Common myeloid progenitor, CD34-positive (primary cell): ENCODE data around the gene EIF4E2.

Experiments
- CTCF ChIA-PET: fragments of 350-600 bp; sonication (Branson Sonifier 250); formaldehyde crosslinking; loops from one replicate; lab custom pipeline; 2021; ENCODE audit warnings: antibody characterized with exemption; lab: Charles Lee
- POLR2A ChIA-PET: fragments of 350-600 bp; sonication (Branson Sonifier 250); formaldehyde crosslinking; loops from one replicate; lab custom pipeline; 2021; ENCODE audit warnings: antibody characterized with exemption; lab: Charles Lee
- DNase-seq, 3 donors: peaks; one replicate each; pipeline versions ENCODE4 v3.0.0 to v3.0.0-alpha.2; 2013
- H3K27ac ChIP-seq, 2 experiments: 1 replicate in 1 of 2; 2 replicates in 1 of 2; pipeline ENCODE4 v1.7.0; 2013; ENCODE audit warnings: inconsistent platforms in 2 of 2, low read length in 2 of 2, mild to moderate bottlenecking in 2 of 2, low read depth in 1 of 2, moderate library complexity in 1 of 2; ENCODE audit not compliant: severe bottlenecking in 2 of 2, insufficient read depth in 1 of 2, poor library complexity in 1 of 2
- H3K27me3 ChIP-seq, 5 experiments: replicated peaks in 2 of 5; 1 replicate in 3 of 5; 2 replicates in 2 of 5; pipeline versions ENCODE4 v1.6.1 to v1.7.0; 2013; ENCODE audit warnings: low read length in 4 of 5, mild to moderate bottlenecking in 2 of 5, moderate library complexity in 2 of 5, inconsistent platforms in 1 of 5; ENCODE audit not compliant: insufficient read depth in 5 of 5, control insufficient read depth in 4 of 5
- H3K36me3 ChIP-seq, 4 experiments: 1 replicate in 2 of 4; 2 replicates in 2 of 4; pipeline versions ENCODE4 v1.6.1 to v1.7.0; 2013; ENCODE audit warnings: low read length in 3 of 4, control low read depth in 1 of 4, mild to moderate bottlenecking in 1 of 4; ENCODE audit not compliant: control insufficient read depth in 4 of 4, insufficient read depth in 4 of 4
- H3K4me1 ChIP-seq, 4 experiments: 1 replicate in 3 of 4; 2 replicates in 1 of 4; pipeline versions ENCODE4 v1.6.1 to v1.7.1; 2013; ENCODE audit warnings: low read length in 3 of 4, mild to moderate bottlenecking in 3 of 4, control low read depth in 1 of 4, inconsistent platforms in 1 of 4, moderate library complexity in 1 of 4; ENCODE audit not compliant: control insufficient read depth in 4 of 4, insufficient read depth in 4 of 4; ENCODE audit errors: control extremely low read depth in 1 of 4
- H3K4me3 ChIP-seq, 7 experiments: 1 replicate in 4 of 7; 2 replicates in 3 of 7; pipeline versions ENCODE4 v1.5.1 to v1.7.0; 2013; ENCODE audit warnings: mild to moderate bottlenecking in 7 of 7, low read length in 6 of 7, moderate library complexity in 6 of 7, inconsistent platforms in 2 of 7, low read depth in 2 of 7, control low read depth in 1 of 7; ENCODE audit not compliant: insufficient read depth in 4 of 7, control insufficient read depth in 1 of 7; ENCODE audit errors: extremely low read depth in 1 of 7
- H3K9me3 ChIP-seq, 5 experiments: 1 replicate in 4 of 5; 2 replicates in 1 of 5; pipeline versions ENCODE4 v1.6.1 to v1.7.1; 2013; ENCODE audit warnings: low read length in 4 of 5, mild to moderate bottlenecking in 2 of 5, inconsistent platforms in 1 of 5, low read depth in 1 of 5, moderate library complexity in 1 of 5; ENCODE audit not compliant: control insufficient read depth in 4 of 5, insufficient read depth in 2 of 5; ENCODE audit errors: control extremely low read depth in 1 of 5
- WGBS: methylation state at CpG from one replicate; pipeline ENCODE4 v1.1.5; 2013; ENCODE audit not compliant: insufficient coverage; 5-methylcytosine and 5-hydroxymethylcytosine counted together

EIF4E2 gene

DNA sequence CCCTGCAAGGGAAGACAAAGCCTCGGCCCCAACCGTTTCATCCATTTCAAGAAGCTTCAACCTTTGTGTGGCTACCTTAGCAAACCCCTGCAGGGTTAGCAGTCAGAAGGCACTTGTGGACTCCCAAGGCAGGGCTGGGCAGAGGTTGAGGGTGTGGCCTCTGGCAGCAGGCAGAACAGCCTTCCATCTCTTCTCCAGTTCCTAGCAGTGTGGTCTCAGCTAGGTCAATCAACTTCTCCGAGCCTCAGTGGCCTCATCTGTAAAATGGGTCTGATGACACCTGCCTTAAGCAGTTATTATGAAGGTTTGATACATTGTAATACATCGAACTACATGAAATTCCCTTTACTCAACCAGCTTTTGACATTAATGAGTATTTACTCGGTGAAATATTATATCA, 37.1 kb upstream of the EIF4E2 start:
- WGBS = 88% methylated on average over 2 of the region's 5 CpGs
- Histone ChIP-seq H3K27me3 (peaks cover 0 to 9% (median under 1%) of the 10 kb centered on the region in 5 experiments), H3K4me1 (no peaks in the 10 kb centered on the region), H3K4me3 (no peak overlapping the region), H3K9me3 (no peaks in the 10 kb centered on the region), H3K27ac (no peak overlapping the region), H3K36me3 (no peaks in the 10 kb centered on the region)
- no peak for DNase-seq
- POLR2A ChIA-PET = interaction anchor here (0.6 kb wide), 1 partner anchor 145 kb away, joined by 3 read pairs; no protein-coding TSS in a partner anchor
- CTCF ChIA-PET = interaction anchor here (0.6 to 1.6 kb wide), 3 partner anchors 10 to 74 kb away, joined by 3 to 6 read pairs (median 3); no protein-coding TSS in a partner anchor

DNA sequence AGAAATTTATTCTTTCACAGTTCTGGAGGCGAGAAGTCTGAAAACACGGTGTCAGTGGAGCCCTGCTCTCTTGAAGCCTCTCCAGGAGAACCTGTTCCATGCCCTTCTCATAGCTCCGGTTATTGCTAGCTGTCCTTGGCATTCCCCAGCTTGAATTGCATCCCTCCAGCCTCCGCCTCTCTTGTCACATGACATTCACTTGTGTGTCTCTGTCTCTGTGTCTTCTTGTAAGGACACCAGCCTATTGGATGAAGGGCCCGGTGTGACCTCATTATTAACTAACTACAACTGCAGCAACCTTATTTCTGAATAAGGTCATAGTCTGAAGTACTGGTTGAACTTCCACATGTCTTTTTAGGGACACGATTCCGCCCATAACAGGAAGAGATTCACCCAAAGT, 34.9 kb upstream of the EIF4E2 start:
- Histone ChIP-seq H3K36me3 (no peaks in the 10 kb centered on the region), H3K4me1 (no peaks in the 10 kb centered on the region), H3K4me3 (no peak overlapping the region), H3K9me3 (no peaks in the 10 kb centered on the region), H3K27ac (no peak overlapping the region), H3K27me3 (peaks cover 0 to 16% (median 3%) of the 10 kb centered on the region in 5 experiments)
- ChIA-PET CTCF (interaction anchor here (0.9 to 1.3 kb wide), 5 partner anchors 8 to 83 kb away, joined by 3 to 5 read pairs (median 3); partner anchors contain the start of gene CHRND), POLR2A (interaction anchor here (0.5 kb wide), 1 partner anchor 55 kb away, joined by 3 read pairs; no protein-coding TSS in a partner anchor)
- 98% methylated on average over 4 of the region's 7 CpGs for WGBS
- no peak for DNase-seq

DNA sequence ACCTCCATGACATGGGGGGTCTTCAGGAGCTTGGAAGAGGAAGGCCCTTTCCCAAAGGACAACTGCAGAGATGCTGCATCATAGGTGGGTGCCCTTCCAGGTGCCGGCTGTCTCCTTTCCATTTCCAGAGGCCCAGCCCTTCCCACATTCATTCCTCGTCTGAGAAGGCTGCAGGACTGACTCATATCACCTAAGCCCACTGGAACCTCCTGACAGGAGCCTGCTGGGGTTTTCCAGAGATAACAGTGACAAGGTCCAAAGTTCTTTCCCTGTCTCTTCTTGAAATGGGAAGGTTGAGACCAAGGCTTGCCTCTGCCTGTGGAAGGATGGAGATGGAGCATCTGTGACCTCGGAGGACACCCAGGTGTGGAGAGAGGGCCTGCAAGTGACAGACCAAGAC, 33.9 kb upstream of the EIF4E2 start:
- Histone ChIP-seq H3K9me3 (no peaks in the 10 kb centered on the region), H3K27me3 (peaks cover 0 to 26% (median 9%) of the 10 kb centered on the region in 5 experiments), H3K27ac (no peak overlapping the region), H3K36me3 (no peaks in the 10 kb centered on the region), H3K4me3 (no peak overlapping the region), H3K4me1 (peaks cover 0 to under 1% (median 0%) of the 10 kb centered on the region in 4 experiments)
- no peak for DNase-seq
- WGBS = 100% methylated on average over 3 of the region's 3 CpGs
- POLR2A ChIA-PET = no interaction called here
- CTCF ChIA-PET = interaction anchor here (0.8 to 1.3 kb wide), 2 partner anchors 10 to 62 kb away, joined by 3 read pairs; partner anchors contain the start of gene CHRND

DNA sequence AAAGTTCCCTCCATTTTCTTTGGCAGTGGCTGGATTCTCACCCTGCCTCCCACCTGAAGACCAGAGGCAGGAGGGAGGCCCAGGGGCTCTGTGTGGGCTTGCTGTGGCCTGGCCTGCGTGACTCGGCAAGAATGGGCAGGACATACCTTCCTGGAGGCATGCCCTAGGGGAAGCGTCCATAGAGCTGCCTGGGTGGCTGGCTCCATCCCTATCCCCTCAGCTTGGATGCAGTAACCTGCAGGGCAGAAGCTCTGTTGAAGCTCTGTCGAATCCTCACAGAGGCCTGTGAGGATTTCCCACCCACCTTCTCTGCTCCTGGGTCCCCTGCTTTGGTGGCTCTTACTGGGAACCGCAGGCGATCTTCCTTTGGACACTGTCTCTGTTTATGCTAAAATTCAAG, 31.6 kb upstream of the EIF4E2 start:
- Histone ChIP-seq H3K4me3 (no peak overlapping the region), H3K27me3 (peaks cover 0 to 47% (median 16%) of the 10 kb centered on the region in 5 experiments), H3K36me3 (no peaks in the 10 kb centered on the region), H3K9me3 (no peaks in the 10 kb centered on the region), H3K27ac (no peak overlapping the region), H3K4me1 (peaks cover 0 to 21% (median 12%) of the 10 kb centered on the region in 4 experiments)
- WGBS = 83% methylated on average over 5 of the region's 6 CpGs
- ChIA-PET CTCF (interaction anchor here (1.4 to 6.4 kb wide), 3 partner anchors 72 to 619 kb away, joined by 3 to 29 read pairs (median 4); no protein-coding TSS in a partner anchor), POLR2A (no interaction called here)
- no peak for DNase-seq

DNA sequence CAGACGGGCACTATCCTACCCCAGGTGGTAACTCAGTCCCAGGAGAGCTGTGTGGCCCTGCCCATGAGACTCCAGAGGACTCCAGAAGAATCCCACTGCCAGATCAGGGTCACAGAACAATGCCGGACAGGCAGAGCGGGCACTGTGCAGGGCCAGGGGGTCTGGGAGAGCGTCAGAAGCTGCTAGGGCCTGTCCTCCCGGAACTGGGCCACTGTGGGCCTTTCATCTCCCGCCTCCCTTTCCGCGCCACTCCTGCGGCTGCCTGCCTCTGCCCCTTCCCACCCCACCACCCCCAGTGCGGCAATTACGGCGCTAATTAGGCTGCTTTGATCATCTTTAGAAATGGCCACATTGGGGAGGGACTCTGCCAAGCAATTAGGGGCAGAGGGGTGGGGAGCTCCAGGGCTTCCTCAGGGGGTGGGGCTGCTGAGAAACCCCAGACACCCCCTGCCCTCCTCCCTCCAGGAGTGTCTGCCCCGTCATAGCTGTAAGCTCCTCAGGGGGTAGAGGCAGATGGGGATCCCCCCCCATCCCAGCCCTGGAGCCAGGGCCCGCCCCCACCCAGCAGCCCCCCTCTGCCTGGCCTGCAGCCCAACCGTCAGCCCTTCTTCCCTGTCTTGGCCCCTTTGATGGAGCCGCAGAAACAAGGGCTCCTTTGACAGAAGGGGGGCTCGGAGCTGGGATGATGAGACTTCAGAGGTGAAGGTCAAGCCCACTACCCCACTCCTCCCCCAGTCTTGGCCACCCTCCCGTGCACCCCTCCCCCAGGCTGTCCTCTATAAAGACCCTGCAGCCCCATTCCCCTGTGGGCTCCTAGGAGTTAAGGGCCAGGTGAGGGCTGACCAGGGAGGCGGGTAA, 30.7 kb upstream of the EIF4E2 start, which contains the start of gene PRSS56:
Gene PRSS56, plus strand, starts transcription at position 808 of the 858 bp plus-strand sequence. CDS start 211 bp downstream, outside the sequence.
- H3K36me3 ChIP-seq = no peaks in the 10 kb centered on the region
- H3K9me3 ChIP-seq = no peaks in the 10 kb centered on the region
- 64% methylated on average over 7 of the region's 19 CpGs for WGBS
- peaks cover 0 to 57% (median 19%) of the 10 kb centered on the region in 5 experiments for H3K27me3 ChIP-seq
- no peak within 1 kb of the TSS for H3K4me3 ChIP-seq
- peaks cover 0 to 30% (median 18%) of the 10 kb centered on the region in 4 experiments for H3K4me1 ChIP-seq
- ChIA-PET POLR2A (no interaction called here), CTCF (interaction anchor here (1.2 to 6.4 kb wide), 6 partner anchors 59 to 619 kb away, joined by 3 to 29 read pairs (median 4); no protein-coding TSS in a partner anchor)
- DNase-seq = no peak
- H3K27ac ChIP-seq = no peak within 1 kb of the TSS

DNA sequence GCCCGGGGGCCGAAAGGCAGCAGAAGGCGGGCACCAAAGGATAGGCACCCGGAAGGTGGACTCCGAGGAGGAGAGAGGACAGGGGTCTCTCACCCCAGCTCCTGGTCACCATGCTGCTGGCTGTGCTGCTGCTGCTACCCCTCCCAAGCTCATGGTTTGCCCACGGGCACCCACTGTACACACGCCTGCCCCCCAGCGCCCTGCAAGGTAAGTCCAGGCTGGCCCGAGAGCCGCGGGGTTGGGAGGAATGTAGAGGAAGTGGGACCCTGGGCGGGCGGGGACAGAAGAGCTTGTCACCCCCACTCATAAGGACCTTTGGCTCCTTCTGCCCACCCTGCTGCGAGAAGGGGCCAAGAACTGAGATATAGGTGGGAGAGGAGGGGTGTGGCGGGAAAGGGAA, 30.0 kb upstream of the EIF4E2 start:
- ChIA-PET CTCF (interaction anchor here (1.2 to 6.4 kb wide), 6 partner anchors 44 to 620 kb away, joined by 3 to 29 read pairs (median 4); no protein-coding TSS in a partner anchor), POLR2A (no interaction called here)
- no peak for DNase-seq
- 87% methylated on average over 8 of the region's 15 CpGs for WGBS
- Histone ChIP-seq H3K4me1 (peaks cover 0 to 30% (median 18%) of the 10 kb centered on the region in 4 experiments), H3K36me3 (no peaks in the 10 kb centered on the region), H3K4me3 (no peak overlapping the region), H3K9me3 (no peaks in the 10 kb centered on the region), H3K27ac (no peak overlapping the region), H3K27me3 (peaks cover 0 to 62% (median 19%) of the 10 kb centered on the region in 5 experiments)
